Measurements from ENCODE around the gene MEIS2. TPM values are rescaled to one million over a fixed set of nuclear protein-coding genes. Genes with fewer than 3 reads are reported as not detected.
A peak's percentile ranks its signal among the peaks of the same experiment; 100 is the strongest.

MEIS2 gene
- total RNA-seq, 1 experiment from 2014 or later = 17.5 TPM

DNA sequence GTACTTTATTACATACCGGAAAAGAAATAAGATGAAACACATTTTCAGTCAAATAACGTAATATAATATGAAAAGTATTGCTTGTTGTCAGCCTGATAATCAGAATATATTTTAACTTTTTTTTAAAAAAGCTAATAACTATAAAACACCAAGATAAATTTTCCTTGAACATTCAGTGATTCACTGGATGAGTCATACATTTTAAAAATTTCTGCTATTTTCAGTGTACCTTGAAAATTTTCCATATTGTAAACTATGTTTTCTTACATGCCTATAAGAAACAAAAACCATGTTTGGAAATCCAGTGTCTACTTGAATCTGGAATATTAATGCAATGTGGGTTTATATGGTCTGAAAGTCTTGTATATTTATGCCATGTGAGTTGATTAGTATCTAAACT lies 36.3 kb upstream of the MEIS2 start:
- DNase-seq (peak; percentile 29), ATAC-seq (no peak)
- Histone ChIP-seq H3K4me3 (ENCODE audit: low read length) (no peak overlapping the region), H3K9me3 (ENCODE audit: low read length) (no peaks in the 10 kb centered on the region), H3K9ac (ENCODE audit: low read length) (no peak overlapping the region), H2AFZ (ENCODE audit: low read length) (no peak overlapping the region), H4K20me1 (ENCODE audit: low read length) (no peaks in the 10 kb centered on the region), H3K27me3 (ENCODE audit: low read length) (peaks cover 6% of the 10 kb centered on the region; the same call in 1 of the 2 replicates), H3K4me2 (ENCODE audit: low read length) (no peak overlapping the region), H3K9me2 (replicated peaks; ENCODE audit: low read length) (no peaks in the 10 kb centered on the region), H3F3A (ENCODE audit: low read length, unreplicated experiment) (no peaks in the 10 kb centered on the region), H3K79me2 (ENCODE audit: low read length) (no peaks in the 10 kb centered on the region), H3K4me1 (ENCODE audit: insufficient read depth, low read length) (peaks cover 9% of the 10 kb centered on the region; the same call in 1 of the 2 replicates), H3K36me3 (ENCODE audit: low read depth, low read length) (no peaks in the 10 kb centered on the region), H3K27ac (ENCODE audit: low read length) (no peak overlapping the region)
- CTCF ChIA-PET = no interaction called here
- no peak for TF ChIP-seq EZH2 (IDR thresholded peaks at IDR 0.05; ENCODE audit: low read length, unreplicated experiment)
- TF ChIP-seq EZH2phosphoT487 (IDR thresholded peaks at IDR 0.05; ENCODE audit: borderline replicate concordance, low read length) = no peak
- TF ChIP-seq CTCF (conservative IDR thresholded peaks at IDR 0.05; ENCODE audit: low read depth, low read length) = no peak
- BruUV-seq (replicated peaks) = no TSS peak
- POLR2A ChIA-PET (ENCODE audit: unreplicated experiment) = no interaction called here
- intact Hi-C loops (cut with micrococcal nuclease) = loop anchor here (10.0 kb wide), 1 partner anchor 1852 kb away; no protein-coding TSS in a partner anchor

- Histone ChIP-seq H3K9me3 (ENCODE audit: low read length) (no peaks in the 10 kb centered on the region), H4K20me1 (ENCODE audit: low read length) (no peaks in the 10 kb centered on the region), H3K36me3 (ENCODE audit: low read depth, low read length) (no peaks in the 10 kb centered on the region), H3K79me2 (ENCODE audit: low read length) (no peaks in the 10 kb centered on the region), H3K4me3 (ENCODE audit: low read length) (no peak overlapping the region), H3K27ac (ENCODE audit: low read length) (no peak overlapping the region), H3K4me2 (ENCODE audit: low read length) (no peak overlapping the region), H2AFZ (ENCODE audit: low read length) (no peak overlapping the region), H3K27me3 (ENCODE audit: low read length) (peaks cover 7% of the 10 kb centered on the region; the same call in 1 of the 2 replicates), H3K9ac (ENCODE audit: low read length) (no peak overlapping the region), H3F3A (ENCODE audit: low read length, unreplicated experiment) (no peaks in the 10 kb centered on the region), H3K4me1 (ENCODE audit: insufficient read depth, low read length) (peaks cover 9% of the 10 kb centered on the region; the same call in 1 of the 2 replicates), H3K9me2 (replicated peaks; ENCODE audit: low read length) (no peaks in the 10 kb centered on the region)
- intact Hi-C loops (cut with micrococcal nuclease) = loop anchor here (2.0 to 10.0 kb wide), 2 partner anchors 34 to 1850 kb away; partner anchors contain the start of gene MEIS2
- ChIA-PET CTCF (interaction anchor here (1.6 kb wide), 1 partner anchor 252 kb away, joined by 5 read pairs; no protein-coding TSS in a partner anchor), POLR2A (ENCODE audit: unreplicated experiment) (no interaction called here)
- ATAC-seq = peak; percentile 59
- DNase-seq = peak; percentile 55
- TF ChIP-seq CTCF (conservative IDR thresholded peaks at IDR 0.05; ENCODE audit: low read depth, low read length) (peak; percentile 52), EZH2 (IDR thresholded peaks at IDR 0.05; ENCODE audit: low read length, unreplicated experiment) (no peak), EZH2phosphoT487 (IDR thresholded peaks at IDR 0.05; ENCODE audit: borderline replicate concordance, low read length) (no peak)
- BruUV-seq (replicated peaks) = no TSS peak
Observed at GRCh38 chr15:37135225-37135624, 34.9 kb upstream of the MEIS2 start.

GRCh38 chr15:37134699-37135131 lies 34.4 kb upstream of the MEIS2 start:
- H3K9me2 ChIP-seq (replicated peaks; ENCODE audit: low read length) = no peaks in the 10 kb centered on the region
- no peaks in the 10 kb centered on the region for H3K9me3 ChIP-seq (ENCODE audit: low read length)
- ChIA-PET CTCF (interaction anchor here (1.6 kb wide), 1 partner anchor 251 kb away, joined by 5 read pairs; no protein-coding TSS in a partner anchor), POLR2A (ENCODE audit: unreplicated experiment) (no interaction called here)
- H3K36me3 ChIP-seq (ENCODE audit: low read depth, low read length) = no peaks in the 10 kb centered on the region
- BruUV-seq (replicated peaks) = no TSS peak
- H3K27ac ChIP-seq (ENCODE audit: low read length) = no peak overlapping the region
- H3K27me3 ChIP-seq (ENCODE audit: low read length) = peaks cover 7% of the 10 kb centered on the region; the same call in 1 of the 2 replicates
- ATAC-seq (peak; percentile 86), DNase-seq (peak; percentile 67)
- H3K4me1 ChIP-seq (ENCODE audit: insufficient read depth, low read length) = peaks cover 9% of the 10 kb centered on the region; the same call in 1 of the 2 replicates
- intact Hi-C loops (cut with micrococcal nuclease) = loop anchor here (1.0 to 10.0 kb wide), 8 partner anchors 34 to 1850 kb away; partner anchors contain the start of gene MEIS2
- H4K20me1 ChIP-seq (ENCODE audit: low read length) = no peaks in the 10 kb centered on the region
- no peaks in the 10 kb centered on the region for H3F3A ChIP-seq (ENCODE audit: low read length, unreplicated experiment)
- H3K4me2 ChIP-seq (ENCODE audit: low read length) = no peak overlapping the region
- no peak overlapping the region for H3K9ac ChIP-seq (ENCODE audit: low read length)
- peak; percentile 66 for TF ChIP-seq CTCF (conservative IDR thresholded peaks at IDR 0.05; ENCODE audit: low read depth, low read length)
- TF ChIP-seq EZH2phosphoT487 (IDR thresholded peaks at IDR 0.05; ENCODE audit: borderline replicate concordance, low read length) = no peak
- no peak for TF ChIP-seq EZH2 (IDR thresholded peaks at IDR 0.05; ENCODE audit: low read length, unreplicated experiment)
- H3K79me2 ChIP-seq (ENCODE audit: low read length) = no peaks in the 10 kb centered on the region
- no peak overlapping the region for H3K4me3 ChIP-seq (ENCODE audit: low read length)
- H2AFZ ChIP-seq (ENCODE audit: low read length) = 0 out of 2 replicates have a peak overlapping the region, but pooled peaks have one; percentile 10
